CD4-positive, CD25-positive, alpha-beta regulatory T cell (primary cell): Measurements from ENCODE around the gene LTF. TPM values are rescaled to one million over a fixed set of nuclear protein-coding genes. Genes with fewer than 3 reads are reported as not detected.

Experiments used
- ATAC-seq, 2 donors: fragments of 150-1000 bp; cut with Tn5 transposase; one replicate each; pipeline ENCODE4 v1.10.0; 2021; ENCODE audit warnings: low read depth in 2 of 2, moderate number of reproducible peaks in 2 of 2, moderate library complexity in 1 of 2
- DNase-seq, 3 donors: peaks; one replicate each; pipeline versions ENCODE4 v3.0.0 to v3.0.0-alpha.2; 2012 to 2022; ENCODE audit warnings: mixed read lengths in 1 of 3
- H3K27ac ChIP-seq: one replicate; pipeline ENCODE4 v1.7.0; 2013; ENCODE audit warnings: mild to moderate bottlenecking, low read length; ENCODE audit not compliant: insufficient read depth, poor library complexity, severe bottlenecking
- H3K27me3 ChIP-seq: one replicate; pipeline ENCODE4 v1.7.0; 2013; ENCODE audit warnings: low read length; ENCODE audit not compliant: control insufficient read depth, insufficient read depth
- H3K36me3 ChIP-seq: one replicate; pipeline ENCODE4 v1.7.0; 2013; ENCODE audit warnings: mild to moderate bottlenecking, low read length, moderate library complexity; ENCODE audit not compliant: control insufficient read depth, insufficient read depth
- H3K4me1 ChIP-seq: 2 replicates; pipeline ENCODE4 v1.7.0; 2013; ENCODE audit warnings: mild to moderate bottlenecking, low read length; ENCODE audit not compliant: insufficient read depth, control insufficient read depth, poor library complexity, severe bottlenecking
- H3K4me3 ChIP-seq: one replicate; pipeline ENCODE4 v1.7.0; 2013; ENCODE audit warnings: low read depth, mild to moderate bottlenecking, low read length, moderate library complexity
- H3K9me3 ChIP-seq, 2 experiments: 1 replicate in 1 of 2; 2 replicates in 1 of 2; pipeline ENCODE4 v1.7.0; 2013; ENCODE audit warnings: low read length in 2 of 2, mild to moderate bottlenecking in 1 of 2, moderate library complexity in 1 of 2; ENCODE audit not compliant: control insufficient read depth in 2 of 2
- H3K27ac Mint-ChIP-seq, 3 donors: one replicate each; pipeline ENCODE4 v1.8.0; 2020 to 2022; ENCODE audit warnings: mild to moderate bottlenecking in 3 of 3, mixed read lengths in 3 of 3, moderate library complexity in 2 of 3
- H3K27me3 Mint-ChIP-seq: one replicate; pipeline ENCODE4 v1.8.0; 2022; ENCODE audit warnings: mild to moderate bottlenecking, mixed read lengths
- H3K36me3 Mint-ChIP-seq: one replicate; pipeline ENCODE4 v1.8.0; 2020; ENCODE audit warnings: mixed read lengths
- H3K4me1 Mint-ChIP-seq, 4 donors: one replicate each; pipeline ENCODE4 v1.8.0; 2020 to 2022; ENCODE audit warnings: mixed read lengths in 4 of 4, mild to moderate bottlenecking in 1 of 4
- H3K4me3 Mint-ChIP-seq, 4 donors: one replicate each; pipeline ENCODE4 v1.8.0; 2020 to 2022; ENCODE audit warnings: mild to moderate bottlenecking in 4 of 4, mixed read lengths in 4 of 4, moderate library complexity in 3 of 4
- H3K9me3 Mint-ChIP-seq, 7 donors: one replicate each; pipeline ENCODE4 v1.8.0; 2020 to 2022; ENCODE audit warnings: mixed read lengths in 7 of 7, mild to moderate bottlenecking in 3 of 7, moderate library complexity in 2 of 7
- polyA plus RNA-seq, 4 donors: library from polyadenylated mRNA; unstranded; fragments of 300-500 nt; fragmentation: Illumina TruSeq; gene quantifications; one replicate each; pipeline ENCODE4 v1.2.3, GENCODE V29; 2021
- total RNA-seq: library from RNA; stranded (reverse); gene quantifications from one replicate; pipeline ENCODE4 v1.2.3, GENCODE V29; 2022

The LTF gene
- total and polyA plus RNA-seq, 5 donors from 2014 or later: not detected

DNA sequence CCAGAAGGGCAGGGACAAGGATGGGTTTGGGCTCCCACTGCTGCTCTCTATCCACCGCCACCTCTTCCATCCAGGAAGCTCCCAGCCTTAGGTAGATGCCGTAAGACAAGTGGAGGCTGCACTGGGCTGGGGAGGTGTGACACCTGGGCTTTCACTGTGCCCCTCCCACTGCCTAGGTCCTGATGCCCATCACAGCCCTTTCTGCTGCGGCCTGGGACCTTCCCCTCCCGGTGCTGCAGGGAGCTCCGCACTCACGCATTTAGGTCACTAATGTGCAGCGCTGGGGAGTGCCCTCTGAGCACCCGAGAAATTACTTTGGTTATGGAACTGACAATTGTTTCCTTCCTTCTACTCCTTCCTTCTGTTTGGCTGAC lies 850 bp downstream of the LTF start:
- H3K27me3 Mint-ChIP-seq: peaks cover 65% of the 10 kb centered on the region
- no peak overlapping the region for H3K4me3 ChIP-seq
- no peak overlapping the region for H3K4me3 Mint-ChIP-seq
- H3K36me3 Mint-ChIP-seq: no peaks in the 10 kb centered on the region
- no peaks in the 10 kb centered on the region for H3K9me3 ChIP-seq
- DNase-seq (no peak), ATAC-seq (no peak)
- no peak overlapping the region for H3K27ac ChIP-seq
- H3K9me3 Mint-ChIP-seq: peaks cover 0 to 2% (median 0%) of the 10 kb centered on the region in 7 donors
- no peaks in the 10 kb centered on the region for H3K4me1 Mint-ChIP-seq
- no peaks in the 10 kb centered on the region for H3K36me3 ChIP-seq
- H3K27ac Mint-ChIP-seq: no peak overlapping the region
- no peaks in the 10 kb centered on the region for H3K4me1 ChIP-seq
- peaks cover 14% of the 10 kb centered on the region for H3K27me3 ChIP-seq

DNA sequence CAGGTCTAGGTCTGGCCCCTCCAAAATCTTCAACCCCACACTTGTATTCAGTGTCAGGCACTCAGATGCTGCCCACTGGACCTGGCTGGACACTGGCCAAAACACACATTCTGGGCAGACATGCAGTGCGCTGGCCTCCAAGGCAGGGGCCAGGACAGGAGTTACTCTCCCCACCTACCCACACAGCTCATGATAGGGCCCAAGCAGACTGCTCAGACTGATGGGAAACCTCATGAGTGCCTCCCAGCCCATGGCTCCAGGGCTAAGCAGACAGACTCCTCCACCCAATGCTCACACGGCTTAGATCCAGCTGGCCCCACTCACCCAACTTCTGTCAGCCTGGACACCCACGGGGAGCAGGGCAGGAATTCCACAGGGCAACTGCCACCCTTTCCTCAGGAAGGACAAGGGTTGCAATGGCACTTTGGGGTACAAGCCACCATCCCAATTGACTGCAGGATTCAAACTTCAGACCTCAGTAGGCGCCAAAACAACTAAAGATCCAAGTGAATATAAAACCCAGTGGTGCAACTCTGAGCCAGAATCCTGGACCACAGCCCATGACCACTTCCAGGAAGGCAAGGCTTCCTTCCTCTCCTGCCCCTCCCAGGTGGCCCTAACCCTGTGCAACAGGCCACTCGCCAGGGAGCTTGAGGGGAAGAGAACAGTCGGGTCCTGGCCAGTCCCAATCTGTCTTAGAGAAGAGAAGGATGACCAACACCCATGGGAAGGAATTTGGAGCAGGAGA lies 1.4 kb downstream of the LTF start:
- peaks cover 65% of the 10 kb centered on the region for H3K27me3 Mint-ChIP-seq
- peaks cover 0 to 2% (median 0%) of the 10 kb centered on the region in 7 donors for H3K9me3 Mint-ChIP-seq
- H3K4me3 Mint-ChIP-seq: no peak overlapping the region
- Histone ChIP-seq H3K27me3 (peaks cover 14% of the 10 kb centered on the region), H3K9me3 (no peaks in the 10 kb centered on the region), H3K36me3 (no peaks in the 10 kb centered on the region), H3K27ac (no peak overlapping the region), H3K4me1 (no peaks in the 10 kb centered on the region), H3K4me3 (no peak overlapping the region)
- DNase-seq (no peak), ATAC-seq (no peak)
- H3K4me1 Mint-ChIP-seq: no peaks in the 10 kb centered on the region
- H3K27ac Mint-ChIP-seq: no peak overlapping the region
- no peaks in the 10 kb centered on the region for H3K36me3 Mint-ChIP-seq

DNA sequence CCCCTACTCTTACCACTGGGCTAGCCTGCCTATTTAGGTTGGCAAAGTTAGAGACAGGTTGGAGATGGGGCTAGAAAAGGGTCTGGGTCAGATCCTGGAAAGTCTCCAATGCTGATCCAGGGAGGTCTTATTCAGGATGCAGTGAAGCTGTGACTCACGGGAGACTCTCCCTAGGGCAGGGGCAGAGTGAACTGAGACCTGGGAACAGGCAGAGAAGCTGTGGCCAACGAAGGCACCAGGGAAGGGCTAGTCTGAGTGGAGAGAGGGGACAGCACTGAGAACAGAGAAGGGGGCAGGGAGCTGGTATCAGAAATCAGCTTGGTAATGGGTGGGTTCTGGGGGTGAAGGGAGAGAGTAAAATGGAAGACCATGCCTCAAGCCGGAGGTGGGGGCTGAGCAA lies 2.2 kb downstream of the LTF start:
- Mint-ChIP-seq H3K4me3 (no peak overlapping the region), H3K4me1 (no peaks in the 10 kb centered on the region), H3K27me3 (peaks cover 65% of the 10 kb centered on the region), H3K9me3 (peaks cover 0 to 2% (median 0%) of the 10 kb centered on the region in 7 donors), H3K36me3 (no peaks in the 10 kb centered on the region), H3K27ac (no peak overlapping the region)
- Histone ChIP-seq H3K27me3 (peaks cover 14% of the 10 kb centered on the region), H3K4me3 (no peak overlapping the region), H3K4me1 (no peaks in the 10 kb centered on the region), H3K27ac (no peak overlapping the region), H3K9me3 (no peaks in the 10 kb centered on the region), H3K36me3 (no peaks in the 10 kb centered on the region)
- ATAC-seq (no peak), DNase-seq (no peak)

DNA sequence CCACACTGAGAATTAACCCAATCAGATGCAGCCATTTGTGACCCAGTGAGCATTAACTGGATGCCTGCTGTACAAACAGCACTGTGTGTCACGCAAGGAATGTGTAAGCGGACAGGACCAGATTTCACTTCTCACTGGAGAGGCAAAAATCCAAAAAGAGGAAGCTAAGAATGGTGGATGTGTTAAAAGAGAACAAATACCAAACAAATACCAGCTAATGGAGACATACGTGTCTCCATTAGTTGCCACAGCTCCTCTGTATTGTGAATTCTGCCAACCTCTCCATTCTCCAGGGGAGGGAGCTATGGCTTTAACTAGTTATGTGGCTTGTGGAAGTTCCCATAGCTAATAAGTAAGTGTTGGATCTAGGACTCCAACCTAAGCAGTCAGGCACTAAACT lies 2.6 kb downstream of the LTF start:
- Histone ChIP-seq H3K9me3 (no peaks in the 10 kb centered on the region), H3K4me1 (no peaks in the 10 kb centered on the region), H3K27ac (no peak overlapping the region), H3K4me3 (no peak overlapping the region), H3K36me3 (no peaks in the 10 kb centered on the region), H3K27me3 (peaks cover 14% of the 10 kb centered on the region)
- ATAC-seq: no peak
- Mint-ChIP-seq H3K4me1 (no peaks in the 10 kb centered on the region), H3K4me3 (no peak overlapping the region), H3K9me3 (peaks cover 0 to 2% (median 0%) of the 10 kb centered on the region in 7 donors), H3K27ac (no peak overlapping the region), H3K27me3 (peaks cover 65% of the 10 kb centered on the region), H3K36me3 (no peaks in the 10 kb centered on the region)
- DNase-seq: no peak

DNA sequence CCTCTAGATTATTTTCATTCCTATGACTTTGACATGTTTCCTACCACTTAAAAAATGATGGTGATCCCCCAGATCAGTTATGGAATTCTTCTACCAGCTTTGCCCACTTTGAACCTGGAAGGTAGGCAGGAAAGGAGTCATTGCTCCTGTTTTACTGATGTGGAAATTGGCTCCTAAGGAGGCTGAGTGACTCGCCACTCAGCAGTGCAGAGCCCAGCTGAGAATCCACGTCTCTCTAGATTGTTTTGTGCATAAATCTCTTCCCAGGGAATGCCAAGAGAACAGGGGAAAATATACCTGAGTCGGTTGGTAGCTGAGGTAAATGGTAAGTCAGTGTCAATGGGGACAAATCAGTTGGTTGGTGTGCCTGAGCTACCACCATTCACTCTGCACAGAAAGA lies 4.7 kb downstream of the LTF start:
- Histone ChIP-seq H3K27me3 (peaks cover 14% of the 10 kb centered on the region), H3K36me3 (no peaks in the 10 kb centered on the region), H3K4me3 (no peak overlapping the region), H3K4me1 (no peaks in the 10 kb centered on the region), H3K9me3 (no peaks in the 10 kb centered on the region), H3K27ac (no peak overlapping the region)
- H3K4me1 Mint-ChIP-seq: no peaks in the 10 kb centered on the region
- no peak for DNase-seq
- H3K9me3 Mint-ChIP-seq: peaks cover 0 to 2% (median 0%) of the 10 kb centered on the region in 7 donors
- H3K27ac Mint-ChIP-seq: no peak overlapping the region
- ATAC-seq: no peak
- no peak overlapping the region for H3K4me3 Mint-ChIP-seq
- peaks cover 47% of the 10 kb centered on the region for H3K27me3 Mint-ChIP-seq
- H3K36me3 Mint-ChIP-seq: no peaks in the 10 kb centered on the region

DNA sequence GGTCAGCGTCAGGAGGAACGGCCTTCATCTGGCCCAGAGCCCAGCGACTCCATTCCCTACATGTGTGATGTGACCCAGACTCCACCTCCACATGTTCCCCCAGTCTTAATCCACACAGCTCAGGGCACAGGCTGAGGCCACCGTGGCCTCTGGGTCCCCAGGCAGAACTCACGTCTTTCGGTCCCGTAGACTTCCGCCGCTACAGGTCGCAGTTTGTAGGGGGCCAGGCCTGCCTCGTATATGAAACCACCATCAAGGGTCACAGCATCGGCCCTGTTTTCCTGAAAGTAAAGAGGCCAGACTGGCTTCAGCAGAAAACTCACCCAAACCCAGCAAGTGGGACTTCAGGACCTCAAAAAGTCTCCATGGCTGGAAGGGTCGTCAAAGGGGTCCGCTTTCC lies 8.6 kb downstream of the LTF start:
- no peak for DNase-seq
- no peaks in the 10 kb centered on the region for H3K4me1 ChIP-seq
- no peak for ATAC-seq
- no peaks in the 10 kb centered on the region for H3K4me1 Mint-ChIP-seq
- peaks cover 37% of the 10 kb centered on the region for H3K27me3 Mint-ChIP-seq
- H3K4me3 Mint-ChIP-seq: no peak overlapping the region
- no peak overlapping the region for H3K4me3 ChIP-seq
- no peaks in the 10 kb centered on the region for H3K36me3 Mint-ChIP-seq
- H3K27ac ChIP-seq: no peak overlapping the region
- H3K27ac Mint-ChIP-seq: no peak overlapping the region
- no peaks in the 10 kb centered on the region for H3K9me3 Mint-ChIP-seq
- no peaks in the 10 kb centered on the region for H3K9me3 ChIP-seq
- H3K27me3 ChIP-seq: peaks cover 4% of the 10 kb centered on the region
- H3K36me3 ChIP-seq: no peaks in the 10 kb centered on the region

DNA sequence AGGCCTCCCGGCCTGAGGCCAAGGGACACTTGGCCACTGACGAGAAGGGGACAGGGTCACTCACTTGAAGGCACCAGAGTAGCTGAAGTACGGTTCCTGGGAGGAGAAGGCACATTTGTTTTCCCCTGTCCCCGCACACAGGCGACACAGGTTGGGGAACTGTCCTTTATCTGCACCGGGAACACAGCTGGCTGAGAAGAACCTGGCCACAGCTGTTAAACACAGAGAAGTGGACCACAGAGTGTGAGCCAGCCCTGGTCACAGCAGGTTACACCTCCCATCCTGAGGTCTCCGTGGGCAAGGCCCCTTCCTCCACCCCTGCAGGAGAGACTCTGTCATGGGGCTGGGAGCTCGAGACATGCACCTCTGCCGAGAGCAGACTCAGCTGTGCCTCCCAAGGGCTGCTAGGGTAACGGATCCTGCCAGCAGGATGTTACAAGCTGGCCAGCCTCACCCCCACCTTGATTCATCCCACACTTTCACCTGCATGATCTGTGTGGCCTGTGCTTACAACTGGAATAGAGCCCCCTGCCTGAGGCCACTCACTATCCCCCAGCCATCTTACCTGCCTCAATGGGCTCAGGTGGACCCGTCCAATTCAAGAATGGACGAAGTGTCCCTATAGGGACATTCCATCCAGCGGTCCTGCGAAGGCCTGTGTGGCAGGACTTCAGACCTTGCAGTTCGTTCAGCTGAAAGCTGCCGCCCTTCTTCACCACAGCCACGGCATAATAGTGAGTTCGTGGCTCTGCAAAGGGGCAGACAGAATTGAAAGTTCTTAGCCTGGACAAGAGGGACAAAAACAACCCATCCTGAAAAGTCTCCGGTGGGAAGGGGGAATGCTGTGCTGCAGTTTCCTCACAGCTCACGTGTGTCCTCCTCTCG lies 9.2 kb downstream of the LTF start:
- Mint-ChIP-seq H3K4me3 (no peak overlapping the region), H3K36me3 (no peaks in the 10 kb centered on the region), H3K27ac (no peak overlapping the region), H3K27me3 (peaks cover 31% of the 10 kb centered on the region), H3K9me3 (no peaks in the 10 kb centered on the region), H3K4me1 (no peaks in the 10 kb centered on the region)
- Histone ChIP-seq H3K4me1 (no peaks in the 10 kb centered on the region), H3K36me3 (no peaks in the 10 kb centered on the region), H3K9me3 (no peaks in the 10 kb centered on the region), H3K27ac (no peak overlapping the region), H3K4me3 (no peak overlapping the region), H3K27me3 (peaks cover 4% of the 10 kb centered on the region)
- DNase-seq (no peak), ATAC-seq (no peak)
